Left hindlimb (tissue), 1 donor: ENCODE measurements around the gene EMP2.
"Not testable (repeated sequence)": the region's sequence is repeated elsewhere in the genome, so short reads cannot be mapped to it uniquely, and the experiment has no call there.

Source experiments
- DNase-seq: peaks from one replicate; pipeline ENCODE4 v3.0.0-alpha.2; 2018

Gene EMP2

DNA sequence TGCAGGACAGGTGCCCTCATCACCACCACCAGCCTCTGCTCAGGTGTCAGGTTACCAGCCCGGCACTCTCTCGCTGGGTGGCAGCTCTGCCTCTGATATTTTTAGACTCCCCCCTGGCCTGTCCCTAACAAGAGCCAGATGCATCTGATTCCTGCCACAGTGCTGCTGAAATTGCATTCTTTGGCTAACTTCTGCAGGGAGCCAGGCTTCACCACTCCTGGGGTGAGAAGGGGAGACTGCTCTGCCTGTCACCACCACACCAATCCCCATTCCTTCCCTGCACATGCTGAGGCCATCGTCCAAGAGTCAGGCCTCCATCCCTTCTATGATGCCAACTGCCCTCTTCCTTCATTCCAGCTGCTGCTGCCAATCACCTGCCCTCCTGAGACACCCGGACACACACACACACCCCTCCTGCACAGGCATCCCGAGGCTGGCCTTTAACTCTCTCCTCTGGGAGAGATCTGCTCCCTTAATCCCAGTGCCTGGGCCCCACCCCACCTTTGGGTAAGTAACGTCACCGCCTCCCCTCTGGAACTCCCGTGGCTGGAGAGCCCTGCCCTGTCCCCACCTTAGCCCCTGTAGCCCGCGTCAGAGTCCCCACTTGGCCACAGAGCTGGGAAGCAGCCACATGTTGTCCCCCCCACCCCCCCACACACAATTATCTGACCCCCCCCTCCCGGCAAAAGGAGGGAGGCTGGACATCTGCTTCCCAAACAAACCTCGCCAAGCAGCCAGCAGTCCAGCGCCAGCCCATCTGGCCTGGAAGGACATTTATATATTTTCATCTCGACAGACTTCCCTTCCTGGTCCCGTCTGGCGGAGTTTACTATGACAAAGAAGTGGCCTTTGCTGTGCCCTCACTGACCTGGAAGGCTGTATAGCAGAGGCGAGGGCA is 2.8 kb downstream of the EMP2 start:
- peak; percentile 73 for DNase-seq

GRCh38 chr16:10576390-10577304 is 3.8 kb downstream of the EMP2 start:
- no peak for DNase-seq

- no peak for DNase-seq
Observed at GRCh38 chr16:10575506-10576130, 4.8 kb downstream of the EMP2 start.

GRCh38 chr16:10572611-10573010 is 7.8 kb downstream of the EMP2 start:
- no peak for DNase-seq

DNA sequence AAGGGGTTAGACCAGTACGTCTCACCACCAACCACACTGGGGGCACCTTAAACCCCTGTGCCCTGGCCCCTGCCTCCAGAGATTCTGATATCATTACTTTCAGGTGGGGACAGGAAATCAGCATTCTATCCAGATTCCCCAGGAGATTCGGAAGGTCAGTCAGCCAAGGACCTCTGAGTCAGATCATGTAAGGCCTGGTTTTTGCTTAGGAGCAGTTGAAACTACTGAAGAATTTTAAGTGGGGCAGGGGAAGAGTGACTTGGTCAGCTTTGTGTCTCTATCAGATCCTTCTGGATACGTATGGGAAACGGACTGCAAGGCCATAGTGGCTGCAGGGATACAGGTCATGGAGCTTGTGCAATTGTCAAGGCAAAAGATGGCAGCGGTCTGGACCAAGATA is 9.0 kb downstream of the EMP2 start:
- DNase-seq: no peak

- no peak for DNase-seq
Observed at GRCh38 chr16:10569621-10570020, 10.8 kb downstream of the EMP2 start.

DNA sequence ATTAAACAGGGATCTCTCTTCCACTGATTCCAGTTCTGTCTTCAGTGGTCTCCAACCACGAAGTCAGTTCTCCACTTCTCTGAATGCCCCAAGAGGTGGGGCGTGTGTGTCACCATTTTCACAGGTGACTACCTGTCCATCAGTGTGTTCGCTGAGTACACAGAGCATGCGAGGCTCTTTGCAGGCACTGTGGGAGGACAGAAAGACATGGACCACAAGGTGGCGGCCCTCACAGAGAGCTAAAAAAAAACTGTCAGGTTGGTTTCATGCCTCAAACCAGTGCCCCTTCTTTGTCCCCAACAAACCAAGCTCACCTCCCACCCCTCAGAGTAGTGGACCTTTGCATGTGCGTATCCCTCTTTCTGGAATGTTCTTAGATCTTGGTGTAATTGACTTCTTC is 13.8 kb downstream of the EMP2 start:
- no peak for DNase-seq

DNA sequence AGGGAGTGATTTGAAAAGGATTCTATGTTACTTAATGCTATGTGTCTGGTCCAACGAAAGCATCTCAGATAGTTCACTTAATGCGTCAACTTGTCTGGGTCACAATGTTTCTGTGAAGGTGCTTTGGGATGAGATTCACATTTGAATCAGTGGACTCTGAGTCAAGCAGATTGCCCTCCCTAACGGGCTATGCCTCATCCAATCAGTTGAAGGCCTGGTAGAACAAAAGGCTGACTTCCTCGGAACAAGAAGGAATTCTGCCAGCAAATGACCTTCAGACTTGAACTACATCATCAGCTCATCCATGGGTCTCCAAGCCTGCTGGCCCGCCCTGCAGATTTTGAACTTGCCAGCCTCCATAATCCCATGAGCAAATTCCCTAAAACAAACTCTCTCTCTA is 15.2 kb downstream of the EMP2 start:
- DNase-seq: no peak

DNA sequence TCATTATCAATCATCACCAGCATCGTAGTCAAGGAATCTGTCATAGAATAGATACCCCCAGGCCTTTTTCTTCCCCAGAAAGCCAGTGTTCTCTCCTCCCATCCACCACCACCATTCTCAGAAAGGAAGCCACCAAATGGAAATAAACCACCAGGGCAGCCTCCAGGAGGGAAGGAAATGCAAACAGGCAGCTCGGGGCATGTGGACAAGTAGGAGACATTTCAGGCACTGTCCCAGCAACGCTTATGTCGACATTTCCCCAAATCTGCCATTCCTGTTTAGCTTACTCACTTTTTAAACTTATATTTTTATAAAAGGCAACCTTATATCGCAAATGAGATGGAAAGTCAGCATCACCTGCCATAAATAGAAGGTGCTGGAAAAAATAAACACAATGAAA is 15.8 kb downstream of the EMP2 start:
- no peak for DNase-seq

- DNase-seq: no peak
Observed at GRCh38 chr16:10562361-10562899, 18.0 kb downstream of the EMP2 start.

DNA sequence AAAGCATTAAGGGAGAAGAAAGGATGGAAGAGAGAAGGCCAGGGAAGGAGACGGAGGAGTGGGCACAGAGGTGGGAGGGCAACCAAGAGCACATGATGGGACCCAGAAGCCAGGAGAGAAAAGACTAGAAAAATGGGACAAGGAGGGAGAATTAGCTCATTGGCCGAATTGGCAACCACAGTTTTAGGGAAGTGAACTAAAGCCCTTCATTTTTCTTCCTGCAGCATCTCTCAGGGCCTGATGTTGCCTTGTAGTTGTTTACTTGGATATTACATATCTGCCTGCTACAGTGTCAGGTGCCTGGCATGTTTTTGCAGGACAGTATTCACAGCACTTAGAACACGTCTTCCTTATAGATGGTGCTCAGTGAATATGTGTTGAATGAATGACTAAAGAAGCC is 19.0 kb downstream of the EMP2 start:
- DNase-seq: no peak

- DNase-seq: no peak
Observed at GRCh38 chr16:10561001-10561400, 19.4 kb downstream of the EMP2 start.

- not testable (repeated sequence) for DNase-seq
Observed at GRCh38 chr16:10559792-10560191, 20.6 kb downstream of the EMP2 start.

DNA sequence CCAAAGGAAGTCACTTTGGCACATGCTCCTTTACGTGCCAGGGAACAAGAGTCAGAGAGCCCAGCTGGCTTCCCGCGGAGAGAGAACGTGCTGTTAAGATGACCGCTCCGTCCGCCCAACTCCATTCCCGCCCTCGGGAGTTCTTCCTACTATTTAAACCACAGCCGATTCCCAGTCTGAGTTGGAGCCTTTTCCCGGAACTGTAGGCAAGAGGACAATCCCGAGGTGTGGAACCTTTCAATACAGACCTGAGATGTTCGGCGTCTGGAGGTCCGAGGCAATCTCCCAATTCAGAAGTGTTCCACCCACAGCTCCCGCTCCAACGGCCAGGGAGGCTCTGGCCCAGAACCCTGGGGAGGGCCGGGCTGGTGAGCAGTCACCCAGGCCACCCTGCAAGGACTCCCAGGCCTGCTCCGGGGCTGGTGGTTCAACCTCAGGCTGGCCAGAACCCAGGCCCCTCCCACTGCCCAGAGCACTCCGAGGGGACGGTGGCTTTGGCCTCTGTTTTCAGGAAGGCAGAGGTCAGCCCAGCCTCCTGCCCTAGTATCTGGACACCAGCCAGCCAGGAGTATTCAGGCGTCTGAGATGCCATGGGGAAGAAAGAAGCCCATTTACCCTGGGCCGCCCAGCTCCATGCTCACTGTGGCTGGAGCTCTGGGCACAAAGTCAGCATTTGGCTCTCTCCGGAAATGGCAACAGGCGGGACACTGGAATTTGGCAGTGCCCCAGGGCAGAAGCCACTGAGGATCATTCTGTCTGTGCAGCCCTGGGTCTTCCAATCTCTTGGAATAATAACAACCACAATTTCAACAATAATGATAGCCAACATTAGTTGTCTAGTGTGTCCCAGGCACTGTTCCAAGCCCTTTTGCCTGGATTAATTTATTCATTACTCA is 21.4 kb downstream of the EMP2 start:
- peak; percentile 84 for DNase-seq

- peak; percentile 44 for DNase-seq
Observed at GRCh38 chr16:10558305-10558704, 22.1 kb downstream of the EMP2 start.

DNA sequence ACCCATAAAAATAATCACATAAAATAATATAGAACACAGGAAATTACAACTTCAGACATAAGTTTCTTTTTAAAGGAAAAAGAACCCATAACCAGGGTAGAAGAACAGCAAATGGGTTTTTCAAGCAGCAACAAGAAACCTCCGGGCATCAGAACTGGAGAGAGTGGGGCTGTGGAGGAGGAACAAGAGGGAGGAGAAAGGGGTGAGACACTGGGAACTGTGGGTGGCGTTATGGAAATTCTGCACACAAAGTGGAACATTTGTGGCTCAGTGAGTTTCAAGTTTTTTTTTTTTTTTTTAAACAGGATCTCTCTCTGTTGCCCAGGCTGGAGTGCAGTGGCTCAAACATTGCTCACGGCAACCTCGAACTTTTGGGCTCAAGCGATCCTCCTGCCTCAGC is 22.6 kb downstream of the EMP2 start:
- no peak for DNase-seq

DNA sequence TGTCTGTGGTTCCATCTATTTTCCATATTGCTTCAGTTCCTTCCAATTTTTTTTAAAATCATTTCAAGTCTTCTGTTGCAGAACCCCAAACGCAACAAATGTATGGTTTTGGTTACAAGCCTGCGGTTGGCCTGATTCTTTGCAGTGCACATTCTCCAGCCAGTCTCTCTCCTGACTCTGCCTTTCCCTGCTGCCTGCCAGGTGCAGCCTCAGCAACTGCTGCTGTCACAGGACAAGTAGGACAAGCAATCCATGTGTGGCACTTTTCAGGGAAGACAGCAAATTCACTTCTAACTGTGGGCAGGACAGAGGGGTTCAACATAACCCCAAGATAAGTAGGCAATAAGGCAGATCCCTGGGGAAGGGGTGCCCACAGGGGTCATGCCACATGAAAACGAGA is 24.2 kb downstream of the EMP2 start:
- DNase-seq: no peak

DNA sequence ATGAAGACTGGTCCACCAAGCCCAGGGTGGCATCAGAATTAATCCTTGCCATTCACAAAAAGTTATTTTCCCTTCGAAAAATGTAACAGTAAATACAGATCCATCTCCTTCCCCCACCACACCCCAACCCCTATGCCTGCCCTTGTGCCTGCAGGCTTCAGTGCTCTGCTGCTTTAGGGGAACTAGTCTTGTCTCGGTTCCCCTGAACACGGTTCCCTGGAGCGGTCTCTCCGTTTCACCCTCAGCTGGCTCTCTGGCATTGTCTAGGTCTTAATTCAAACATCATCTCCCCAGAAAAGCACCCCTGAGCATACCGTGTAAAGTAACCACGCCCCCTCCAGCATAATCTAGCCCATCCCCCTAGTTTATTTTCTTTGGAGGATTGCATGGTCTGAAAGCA is 25.8 kb downstream of the EMP2 start:
- DNase-seq: no peak

GRCh38 chr16:10552998-10553491 is 27.4 kb downstream of the EMP2 start:
- no peak for DNase-seq

DNA sequence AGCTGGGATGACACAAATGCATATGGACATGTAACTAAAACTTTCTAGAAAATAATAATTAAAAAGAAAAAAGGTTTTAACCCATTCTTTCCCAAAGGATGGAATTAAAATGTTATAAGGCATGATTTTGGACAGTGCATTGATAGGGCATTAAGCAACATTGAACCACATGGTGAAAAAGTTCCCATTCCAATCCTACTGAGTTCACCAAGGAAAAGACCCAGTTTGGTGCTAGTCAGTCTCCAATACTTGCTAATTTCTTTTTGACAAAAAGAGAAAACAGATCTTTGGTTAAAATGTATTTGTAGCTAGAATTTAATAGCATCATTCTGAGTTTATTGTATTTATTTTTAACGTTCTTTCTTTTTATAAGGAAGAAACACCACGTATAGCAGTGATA is 28.1 kb downstream of the EMP2 start:
- DNase-seq: no peak

GRCh38 chr16:10551881-10552280 is 28.5 kb downstream of the EMP2 start:
- no peak for DNase-seq

GRCh38 chr16:10548404-10548803 is 32.0 kb downstream of the EMP2 start:
- no peak for DNase-seq
